SK-N-MC (cell line): ENCODE measurements around the gene TSEN2.

ENCODE experiments used
- EZH2 ChIP-seq: fragments of 200-600 bp; sonication (generic); IDR thresholded peaks from one replicate; pipeline ENCODE4 v1.6.1; 2017; ENCODE audit warnings: antibody characterized with exemption
- POLR2AphosphoS5 ChIP-seq: IDR thresholded peaks from 2 replicates; pipeline ENCODE4 v1.6.1; 2012; ENCODE audit warnings: mild to moderate bottlenecking, low read depth, low read length, borderline replicate concordance

- TF ChIP-seq POLR2AphosphoS5 (no peak), EZH2 (no peak)
Measured at GRCh38 chr3:12449889-12450682, 34.2 kb upstream of the TSEN2 start.
